Naive thymus-derived CD4-positive, alpha-beta T cell (primary cell): ENCODE data around the gene TOMM40L. TPM values are rescaled to one million over a fixed set of nuclear protein-coding genes. Genes with fewer than 3 reads are reported as not detected.
A peak's percentile ranks its signal among the peaks of the same experiment; 100 is the strongest.

Source experiments
- ATAC-seq: fragments of 150-1000 bp; cut with Tn5 transposase; 2 replicates; pipeline ENCODE4 v1.10.0; 2021; ENCODE audit warnings: mild to moderate bottlenecking, moderate library complexity
- CTCF ChIA-PET: fragments of 350-600 bp; sonication (Branson Sonifier 250); formaldehyde crosslinking; loops from one replicate; lab custom pipeline; 2021; ENCODE audit warnings: antibody characterized with exemption; lab: Charles Lee
- POLR2A ChIA-PET: fragments of 350-600 bp; sonication (Branson Sonifier 250); formaldehyde crosslinking; loops from one replicate; lab custom pipeline; 2021; ENCODE audit warnings: antibody characterized with exemption, inconsistent platforms; lab: Charles Lee
- DNase-seq, 9 donors: peaks; one replicate each; pipeline versions ENCODE4 v3.0.0 to v3.0.0-alpha.2; 2020 to 2022; ENCODE audit warnings: mixed read lengths in 1 of 9
- H3K27ac ChIP-seq: one replicate; pipeline ENCODE4 v1.7.0; 2013; ENCODE audit warnings: mild to moderate bottlenecking, low read depth, low read length, moderate library complexity
- H3K27me3 ChIP-seq, 2 donors: one replicate each; pipeline ENCODE4 v1.7.0; 2013; ENCODE audit warnings: low read length in 2 of 2, mild to moderate bottlenecking in 2 of 2, moderate library complexity in 2 of 2; ENCODE audit not compliant: control insufficient read depth in 2 of 2, insufficient read depth in 2 of 2
- H3K36me3 ChIP-seq, 3 experiments: 1 replicate in 2 of 3; 2 replicates in 1 of 3; pipeline ENCODE4 v1.7.0; 2013; ENCODE audit warnings: low read length in 3 of 3, mild to moderate bottlenecking in 3 of 3, moderate library complexity in 1 of 3; ENCODE audit not compliant: insufficient read depth in 3 of 3, control insufficient read depth in 2 of 3
- H3K4me1 ChIP-seq, 2 donors: one replicate each; pipeline ENCODE4 v1.7.0; 2013; ENCODE audit warnings: low read length in 2 of 2, mild to moderate bottlenecking in 2 of 2, moderate library complexity in 1 of 2; ENCODE audit not compliant: control insufficient read depth in 2 of 2, insufficient read depth in 2 of 2
- H3K4me3 ChIP-seq: 2 replicates; pipeline ENCODE4 v1.7.0; 2013; ENCODE audit warnings: mild to moderate bottlenecking, low read length
- H3K9me3 ChIP-seq, 3 experiments: 1 replicate in 2 of 3; 2 replicates in 1 of 3; pipeline ENCODE4 v1.7.0; 2013; ENCODE audit warnings: low read length in 3 of 3; ENCODE audit not compliant: control insufficient read depth in 2 of 3
- H3K27ac Mint-ChIP-seq, 9 donors: one replicate each; pipeline ENCODE4 v1.8.0; 2020 to 2022; ENCODE audit warnings: mixed read lengths in 9 of 9, mild to moderate bottlenecking in 8 of 9, moderate library complexity in 5 of 9, inconsistent platforms in 2 of 9
- H3K27me3 Mint-ChIP-seq, 5 donors: one replicate each; pipeline ENCODE4 v1.8.0; 2021 to 2022; ENCODE audit warnings: mixed read lengths in 5 of 5, mild to moderate bottlenecking in 1 of 5
- H3K36me3 Mint-ChIP-seq, 5 donors: one replicate each; pipeline ENCODE4 v1.8.0; 2020 to 2022; ENCODE audit warnings: mixed read lengths in 5 of 5, mild to moderate bottlenecking in 3 of 5, inconsistent platforms in 1 of 5
- H3K4me1 Mint-ChIP-seq, 7 donors: one replicate each; pipeline ENCODE4 v1.8.0; 2020 to 2022; ENCODE audit warnings: mixed read lengths in 7 of 7, mild to moderate bottlenecking in 3 of 7, inconsistent platforms in 1 of 7
- H3K4me3 Mint-ChIP-seq, 10 donors: one replicate each; pipeline ENCODE4 v1.8.0; 2020 to 2022; ENCODE audit warnings: mild to moderate bottlenecking in 10 of 10, mixed read lengths in 10 of 10, moderate library complexity in 6 of 10, inconsistent platforms in 2 of 10
- H3K9me3 Mint-ChIP-seq, 11 donors: one replicate each; pipeline ENCODE4 v1.8.0; 2020 to 2022; ENCODE audit warnings: mixed read lengths in 11 of 11, mild to moderate bottlenecking in 4 of 11, inconsistent platforms in 1 of 11, moderate library complexity in 1 of 11
- intact Hi-C, 2 donors: fragments of 100-400 bp; cut with micrococcal nuclease; formaldehyde crosslinking; loops; one replicate each; pipeline ENCODE4 v1.15.1; 2023
- polyA plus RNA-seq, 2 donors: library from polyadenylated mRNA; unstranded; fragments of 300-500 nt; fragmentation: Illumina TruSeq; gene quantifications; one replicate each; pipeline ENCODE4 v1.2.3, GENCODE V29; 2021
- total RNA-seq, 6 experiments: library from RNA in 5 of 6; stranded (reverse) in 5 of 6; gene quantifications; 1 replicate in 5 of 6; 2 replicates in 1 of 6; pipeline ENCODE4 v1.2.3 and lab custom pipeline; 2021 to 2026

The TOMM40L gene
- 10 to 100 TPM in 4 of 5 experiments, 1 to 10 TPM in 1; 8.9 to 24.3 (median 11.8) TPM for total RNA-seq
- polyA plus RNA-seq = 1 to 10 TPM; 6.0 to 6.4 TPM
- 9.8 reads per million, percentile 35 among the genes with 10 or more reads in this experiment for total RNA-seq (lab: John Stamatoyannopoulos, UW)

DNA sequence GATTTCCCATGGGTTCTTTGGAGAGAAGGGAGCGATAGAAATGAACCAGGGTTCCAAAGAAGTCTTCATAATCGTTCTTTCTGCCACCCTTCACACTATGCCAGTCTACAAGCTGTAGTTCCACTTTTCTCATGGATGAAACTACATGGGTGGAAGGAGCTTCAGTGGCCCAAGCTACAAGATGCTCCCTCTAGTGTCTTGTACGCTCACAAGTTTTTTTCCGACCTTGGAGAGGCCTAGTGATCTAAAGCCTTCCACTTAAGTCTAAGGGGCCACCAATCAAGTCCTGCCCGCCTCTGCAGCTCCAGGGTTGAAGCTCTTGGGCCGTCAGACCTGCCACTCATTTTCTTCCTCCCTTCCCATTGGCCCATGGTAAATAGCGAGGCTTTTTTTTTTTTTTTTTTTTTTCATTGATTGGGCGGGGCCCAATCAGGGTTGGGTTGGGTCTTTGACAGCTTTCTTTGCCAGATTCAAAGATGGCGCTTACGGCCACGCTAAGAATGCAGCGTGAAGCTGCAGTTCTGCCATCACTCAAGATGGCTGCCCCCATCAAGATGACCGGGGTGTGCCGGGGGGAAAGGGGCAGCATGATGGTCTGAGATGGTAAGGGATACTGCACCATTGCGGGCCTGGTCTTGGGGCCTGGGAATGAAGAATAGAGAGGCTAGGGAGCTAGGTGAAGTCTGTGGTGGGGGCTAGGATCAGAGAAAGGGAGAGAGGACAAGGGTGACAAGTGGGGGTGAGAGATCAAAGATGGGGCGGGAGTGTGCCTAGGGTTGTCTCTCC is at the start of gene TOMM40L:
Gene TOMM40L, plus strand, starts transcription at position 527 of the 786 bp plus-strand sequence. CDS start 430 bp downstream, outside the sequence.
- Histone ChIP-seq H3K9me3 (no peaks in the 10 kb centered on the region), H3K27ac (peak within 1 kb of the TSS; percentile 70), H3K36me3 (peaks cover 0 to 25% (median 0%) of the 10 kb centered on the region in 3 experiments), H3K4me3 (peak within 1 kb of the TSS; percentile 73), H3K27me3 (no peaks in the 10 kb centered on the region), H3K4me1 (peaks cover 8 to 24% of the 10 kb centered on the region in 2 donors)
- H3K4me1 Mint-ChIP-seq = peaks cover 19 to 58% (median 43%) of the 10 kb centered on the region in 7 donors
- H3K27ac Mint-ChIP-seq = peak within 1 kb of the TSS; percentile 69 to 99 (median 97)
- no peaks in the 10 kb centered on the region for H3K9me3 Mint-ChIP-seq
- H3K4me3 Mint-ChIP-seq = peak within 1 kb of the TSS; percentile 89 to 100 (median 98)
- ChIA-PET CTCF (interaction anchor here (0.6 to 8.2 kb wide), 36 partner anchors 10 to 493 kb away, joined by 3 to 91 read pairs (median 4); partner anchors contain the start of genes ADAMTS4, B4GALT3, CFAP126 and FCER1G), POLR2A (interaction anchor here (0.5 to 16.8 kb wide), 17 partner anchors 9 to 204 kb away, joined by 3 to 508 read pairs (median 6); partner anchors contain the start of genes ADAMTS4, B4GALT3, F11R and FCER1G)
- DNase-seq (peak; percentile 66 to 96 (median 92)), ATAC-seq (peak; percentile 95)
- no peaks in the 10 kb centered on the region for H3K27me3 Mint-ChIP-seq
- H3K36me3 Mint-ChIP-seq = peaks cover 0 to 13% (median 3%) of the 10 kb centered on the region in 5 donors
- intact Hi-C loops = loop anchor here (1.0 to 10.0 kb wide), 16 partner anchors 15 to 961 kb away; partner anchors contain the start of genes B4GALT3 (in 2 of the 2), CFAP126 (in 2 of the 2), NDUFS2 (in 2 of the 2) and PPOX (in 2 of the 2)

DNA sequence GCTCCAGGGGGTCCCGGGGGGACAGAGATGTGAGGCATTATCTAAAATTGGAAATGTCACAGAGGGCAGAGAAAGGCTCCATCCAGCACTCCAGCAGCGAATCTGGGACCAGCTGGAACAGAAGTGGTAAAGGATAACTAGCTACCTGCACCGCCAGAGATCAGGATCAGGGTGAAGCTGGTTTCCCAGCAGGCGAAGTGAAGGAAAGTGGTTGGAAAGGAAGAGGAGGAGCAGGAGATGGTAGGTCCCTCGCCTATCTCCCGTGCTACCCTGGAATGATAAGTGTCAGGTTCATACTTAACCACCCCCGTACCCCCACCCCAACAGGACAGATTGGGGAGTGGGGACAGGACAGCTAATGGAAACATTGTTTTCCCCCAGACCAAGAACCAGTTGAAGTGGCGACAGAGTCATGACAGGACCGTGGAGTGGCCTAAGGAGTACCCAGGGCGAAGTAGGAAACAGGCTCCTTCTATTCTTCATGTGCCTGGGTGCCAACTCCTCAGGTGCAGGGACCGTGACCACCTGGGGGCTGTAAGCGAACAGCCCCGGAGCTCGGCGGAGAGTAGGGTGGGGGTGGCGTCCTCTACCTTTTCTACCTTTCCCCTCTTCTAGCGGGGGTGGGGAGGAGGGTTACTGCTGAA is 49.3 kb upstream of the TOMM40L start:
- H3K9me3 Mint-ChIP-seq = no peaks in the 10 kb centered on the region
- Histone ChIP-seq H3K27ac (peak overlapping the region; percentile 93), H3K4me3 (peak overlapping the region; percentile 93), H3K27me3 (no peaks in the 10 kb centered on the region), H3K9me3 (no peaks in the 10 kb centered on the region), H3K4me1 (peaks cover 29 to 32% of the 10 kb centered on the region in 2 donors), H3K36me3 (peaks cover 0 to 47% (median 13%) of the 10 kb centered on the region in 3 experiments)
- peak overlapping the region; percentile 94 to 100 (median 98) for H3K4me3 Mint-ChIP-seq
- ATAC-seq (no peak), DNase-seq (no peak)
- H3K27ac Mint-ChIP-seq = peak overlapping the region; percentile 94 to 100 (median 97)
- POLR2A ChIA-PET = interaction anchor here (0.6 to 3.7 kb wide), 19 partner anchors 9 to 590 kb away, joined by 3 to 49 read pairs (median 4); partner anchors contain the start of genes DEDD, NDUFS2, PPOX and TOMM40L
- H3K27me3 Mint-ChIP-seq = no peaks in the 10 kb centered on the region
- CTCF ChIA-PET = interaction anchor here (0.6 to 3.4 kb wide), 7 partner anchors 9 to 205 kb away, joined by 3 to 28 read pairs (median 3); partner anchors contain the start of genes PPOX and TOMM40L
- intact Hi-C loops = loop anchor here (1.0 to 2.0 kb wide), 7 partner anchors 9 to 49 kb away; partner anchors contain the start of genes PPOX (in 2 of the 2), NDUFS2 (in 1 of the 2), UFC1 (in 1 of the 2) and USP21 (in 1 of the 2)
- peaks cover 9 to 34% (median 20%) of the 10 kb centered on the region in 5 donors for H3K36me3 Mint-ChIP-seq
- H3K4me1 Mint-ChIP-seq = peaks cover 48 to 83% (median 68%) of the 10 kb centered on the region in 7 donors

DNA sequence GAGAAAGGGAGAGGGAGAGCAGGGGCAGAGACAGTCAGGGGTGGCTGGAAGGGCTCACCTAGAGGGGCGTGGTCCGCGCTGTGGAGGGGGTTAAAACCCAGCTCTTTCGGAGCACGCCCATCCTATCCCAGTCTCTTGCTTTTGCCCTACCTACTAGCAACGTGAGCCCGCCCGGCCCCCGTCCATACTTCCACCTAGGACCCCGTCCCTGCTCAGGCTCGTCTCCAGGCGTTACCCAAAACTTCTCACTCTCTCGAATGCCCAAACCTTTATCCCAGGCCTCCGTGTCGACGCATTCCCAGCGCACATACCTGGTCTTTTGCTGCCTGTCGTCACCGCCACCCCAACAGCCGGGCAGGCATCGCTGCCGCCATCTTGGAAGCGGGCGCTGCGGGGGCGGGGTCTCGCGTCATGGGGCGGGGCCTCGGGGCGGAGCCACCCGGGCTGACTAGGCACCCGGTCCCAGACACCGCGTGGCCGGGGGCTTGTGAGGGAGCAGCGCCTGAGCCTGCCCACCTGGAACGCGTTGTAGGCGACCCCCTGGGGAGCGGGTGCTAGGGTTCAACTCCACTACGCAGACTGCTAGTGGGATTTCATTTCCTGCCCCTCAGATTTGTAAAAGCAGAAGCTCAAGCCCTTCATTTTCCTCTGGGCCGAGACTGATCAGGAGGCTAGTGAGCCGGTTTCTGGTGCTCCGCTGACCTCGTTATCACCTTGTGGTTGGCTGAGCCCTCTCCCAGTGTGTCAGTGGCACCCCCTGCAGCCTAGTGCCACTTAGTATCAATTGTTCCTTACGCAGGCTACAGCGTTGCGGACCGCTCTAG is 48.5 kb upstream of the TOMM40L start, which contains the start of gene B4GALT3:
Gene B4GALT3, minus strand, starts transcription at position 396 of the 824 bp plus-strand sequence. CDS start 1,447 bp downstream, outside the sequence.
- peak within 1 kb of the TSS; percentile 93 for H3K4me3 ChIP-seq
- H3K4me1 ChIP-seq = peaks cover 36 to 39% of the 10 kb centered on the region in 2 donors
- H3K27ac ChIP-seq = peak within 1 kb of the TSS; percentile 93
- H3K9me3 ChIP-seq = no peaks in the 10 kb centered on the region
- H3K27me3 ChIP-seq = no peaks in the 10 kb centered on the region
- H3K9me3 Mint-ChIP-seq = no peaks in the 10 kb centered on the region
- DNase-seq = peak; percentile 87 to 99 (median 92)
- peaks cover 54 to 87% (median 74%) of the 10 kb centered on the region in 7 donors for H3K4me1 Mint-ChIP-seq
- ChIA-PET POLR2A (interaction anchor here (0.6 to 3.7 kb wide), 20 partner anchors 8 to 225 kb away, joined by 3 to 49 read pairs (median 4); partner anchors contain the start of genes DEDD, NDUFS2, PPOX and TOMM40L), CTCF (interaction anchor here (0.7 to 3.4 kb wide), 8 partner anchors 11 to 204 kb away, joined by 3 to 28 read pairs (median 3); partner anchors contain the start of genes NDUFS2, PPOX and TOMM40L)
- no peaks in the 10 kb centered on the region for H3K27me3 Mint-ChIP-seq
- peaks cover 0 to 40% (median 6%) of the 10 kb centered on the region in 3 experiments for H3K36me3 ChIP-seq
- H3K4me3 Mint-ChIP-seq = peak within 1 kb of the TSS; percentile 94 to 100 (median 98)
- ATAC-seq = peak; percentile 96
- H3K36me3 Mint-ChIP-seq = peaks cover 8 to 28% (median 20%) of the 10 kb centered on the region in 5 donors
- intact Hi-C loops = loop anchor here (1.0 to 2.0 kb wide), 7 partner anchors 8 to 48 kb away; partner anchors contain the start of genes PPOX (in 2 of the 2), NDUFS2 (in 1 of the 2), UFC1 (in 1 of the 2) and USP21 (in 1 of the 2)
- peak within 1 kb of the TSS; percentile 94 to 100 (median 97) for H3K27ac Mint-ChIP-seq

DNA sequence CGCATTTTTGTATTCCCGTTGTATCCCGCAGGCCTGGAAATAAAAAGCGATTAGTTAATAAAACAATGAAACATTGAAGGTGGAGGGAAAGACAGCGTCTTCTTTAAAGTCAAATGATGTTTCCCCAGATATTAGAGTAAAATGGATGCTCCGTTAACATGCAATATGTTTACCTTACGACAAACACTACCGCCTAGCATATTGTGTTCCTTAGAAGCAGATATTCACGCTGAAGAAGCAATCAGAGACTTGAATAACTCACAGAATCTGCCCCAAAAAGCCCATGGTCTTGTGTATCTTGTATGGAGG is 48.0 kb upstream of the TOMM40L start:
- peak overlapping the region; percentile 94 to 100 (median 98) for H3K4me3 Mint-ChIP-seq
- H3K27me3 Mint-ChIP-seq = no peaks in the 10 kb centered on the region
- Histone ChIP-seq H3K4me1 (peaks cover 41 to 45% of the 10 kb centered on the region in 2 donors), H3K27ac (peak overlapping the region; percentile 93), H3K36me3 (peaks cover 0 to 34% (median 6%) of the 10 kb centered on the region in 3 experiments), H3K9me3 (no peaks in the 10 kb centered on the region), H3K27me3 (no peaks in the 10 kb centered on the region), H3K4me3 (peak overlapping the region; percentile 93)
- H3K36me3 Mint-ChIP-seq = peaks cover 4 to 23% (median 16%) of the 10 kb centered on the region in 5 donors
- no peak for ATAC-seq
- intact Hi-C loops = loop anchor here (1.0 to 2.0 kb wide), 7 partner anchors 7 to 47 kb away; partner anchors contain the start of genes PPOX (in 2 of the 2), NDUFS2 (in 1 of the 2), UFC1 (in 1 of the 2) and USP21 (in 1 of the 2)
- peaks cover 56 to 87% (median 75%) of the 10 kb centered on the region in 7 donors for H3K4me1 Mint-ChIP-seq
- no peak for DNase-seq
- ChIA-PET CTCF (interaction anchor here (0.7 to 3.4 kb wide), 3 partner anchors 12 to 197 kb away, joined by 3 to 28 read pairs (median 3); partner anchors contain the start of genes NDUFS2 and PPOX), POLR2A (interaction anchor here (0.6 to 3.7 kb wide), 7 partner anchors 8 to 204 kb away, joined by 4 to 49 read pairs (median 25); partner anchors contain the start of genes NDUFS2, PPOX and UFC1)
- no peaks in the 10 kb centered on the region for H3K9me3 Mint-ChIP-seq
- peak overlapping the region; percentile 94 to 100 (median 97) for H3K27ac Mint-ChIP-seq

DNA sequence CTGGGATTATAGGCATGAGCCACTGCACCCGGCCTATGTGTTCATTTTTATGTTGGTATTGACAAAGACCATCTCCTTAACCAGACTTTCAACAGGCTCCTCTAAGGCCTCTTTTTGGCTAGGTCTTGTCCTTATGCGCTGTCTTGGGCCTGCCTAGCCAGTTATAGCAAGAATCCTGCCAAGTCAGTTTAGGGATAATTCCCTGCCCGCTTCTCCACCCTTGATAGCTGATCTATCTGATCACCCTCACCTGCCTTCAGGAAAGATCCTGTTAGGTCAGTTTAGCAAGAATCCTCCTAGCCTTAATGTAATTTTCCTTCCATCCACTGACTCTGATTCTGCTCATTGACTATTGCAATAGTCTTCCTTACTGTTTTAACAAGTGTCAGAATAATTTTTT is 46.2 kb upstream of the TOMM40L start:
- Histone ChIP-seq H3K27ac (no peak overlapping the region), H3K4me1 (peaks cover 54 to 63% of the 10 kb centered on the region in 2 donors), H3K9me3 (no peaks in the 10 kb centered on the region), H3K27me3 (no peaks in the 10 kb centered on the region), H3K4me3 (no peak overlapping the region), H3K36me3 (peaks cover 0 to 18% (median 0%) of the 10 kb centered on the region in 3 experiments)
- peak overlapping the region in 6 of 9 donors; percentile 50 to 99 (median 98) for H3K27ac Mint-ChIP-seq
- H3K4me3 Mint-ChIP-seq = peak overlapping the region in 3 of 10 donors; percentile 26 to 89 (median 47)
- H3K27me3 Mint-ChIP-seq = no peaks in the 10 kb centered on the region
- H3K9me3 Mint-ChIP-seq = peaks cover 0 to 2% (median 0%) of the 10 kb centered on the region in 11 donors
- DNase-seq (no peak), ATAC-seq (no peak)
- intact Hi-C loops = no loop called here
- ChIA-PET POLR2A (interaction anchor here (0.6 to 5.6 kb wide), 7 partner anchors 13 to 202 kb away, joined by 3 to 101 read pairs (median 35); partner anchors contain the start of genes ADAMTS4, NDUFS2, PPOX and TOMM40L), CTCF (interaction anchor here (0.9 to 5.6 kb wide), 7 partner anchors 13 to 203 kb away, joined by 3 to 76 read pairs (median 32); partner anchors contain the start of genes NDUFS2, PPOX and TOMM40L)
- peaks cover 0 to 10% (median 6%) of the 10 kb centered on the region in 5 donors for H3K36me3 Mint-ChIP-seq
- H3K4me1 Mint-ChIP-seq = peaks cover 63 to 90% (median 81%) of the 10 kb centered on the region in 7 donors
